ENCODE measurements around the gene CARMIL3.

CARMIL3 gene

DNA sequence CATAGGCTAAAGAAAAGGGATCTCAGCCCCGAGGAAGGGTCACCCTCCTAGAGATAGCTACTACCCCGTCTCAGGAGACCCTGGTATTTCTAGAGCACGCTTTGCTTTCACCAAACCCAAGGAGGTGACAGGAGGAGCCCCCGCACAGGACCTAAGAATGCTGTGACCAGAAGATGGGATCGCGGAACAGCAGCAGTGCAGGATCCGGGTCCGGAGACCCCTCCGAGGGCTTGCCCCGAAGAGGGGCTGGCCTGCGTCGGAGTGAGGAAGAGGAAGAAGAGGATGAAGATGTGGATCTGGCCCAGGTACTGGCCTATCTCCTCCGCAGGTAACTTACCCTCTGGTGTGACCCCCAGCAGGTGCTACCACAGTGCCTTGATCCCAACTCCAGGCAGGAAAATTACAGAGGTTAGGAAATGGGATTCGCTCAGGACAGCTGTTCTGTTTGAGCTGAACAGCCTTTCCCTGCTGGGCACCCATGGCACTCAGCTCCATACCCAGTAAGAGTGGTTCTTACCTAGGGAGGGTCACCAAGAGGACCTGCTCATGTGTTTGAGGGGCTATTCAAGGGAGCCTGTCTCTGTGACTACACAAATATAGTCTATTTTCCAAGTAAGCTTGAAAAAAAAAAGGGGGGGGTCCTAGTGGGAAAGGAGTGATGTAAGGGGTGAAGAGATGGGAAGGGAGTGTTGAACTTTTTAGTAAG lies 63.8 kb downstream of the CARMIL3 start:
- peak overlapping the region; percentile 43; the same call in 1 of the 2 replicates for H3K27ac ChIP-seq (ENCODE audit: low read length)
- H3K4me2 ChIP-seq (ENCODE audit: low read depth, low read length) = peak overlapping the region; percentile 76
- 0 out of 2 replicates have a peak overlapping the region, but pooled peaks have one; percentile 27 for H2AFZ ChIP-seq (ENCODE audit: low read length)
- H3K79me2 ChIP-seq (ENCODE audit: low read length) = peaks cover 13% of the 10 kb centered on the region
- H3K9ac ChIP-seq (ENCODE audit: low read length) = peak overlapping the region; percentile 93
- H3K9me2 ChIP-seq (replicated peaks; ENCODE audit: insufficient read depth, low read length) = no peaks in the 10 kb centered on the region
- peaks cover 13% of the 10 kb centered on the region for H3F3A ChIP-seq (ENCODE audit: insufficient read depth, low read length)
- peaks cover 5% of the 10 kb centered on the region for H3K4me1 ChIP-seq (ENCODE audit: low read length)
- DNase-seq = no peak
- no peaks in the 10 kb centered on the region for H3K27me3 ChIP-seq (replicated peaks; ENCODE audit: insufficient read depth, low read length)
- no peaks in the 10 kb centered on the region for H3K36me3 ChIP-seq (replicated peaks; ENCODE audit: insufficient read depth, low read length)
- no peaks in the 10 kb centered on the region for H4K20me1 ChIP-seq (ENCODE audit: insufficient read depth, low read length)
- H3K9me3 ChIP-seq (replicated peaks; ENCODE audit: insufficient read depth, low read length) = no peaks in the 10 kb centered on the region
- peak overlapping the region; percentile 87 for H3K4me3 ChIP-seq (ENCODE audit: low read length)
- no peak for TF ChIP-seq CTCF (IDR thresholded peaks at IDR 0.05; ENCODE audit: low read length)
- TF ChIP-seq EZH2phosphoT487 (IDR thresholded peaks at IDR 0.05; ENCODE audit: low read length) = no peak
- no peak for TF ChIP-seq EZH2 (optimal IDR thresholded peaks at IDR 0.05; ENCODE audit: low read depth, low read length)

DNA sequence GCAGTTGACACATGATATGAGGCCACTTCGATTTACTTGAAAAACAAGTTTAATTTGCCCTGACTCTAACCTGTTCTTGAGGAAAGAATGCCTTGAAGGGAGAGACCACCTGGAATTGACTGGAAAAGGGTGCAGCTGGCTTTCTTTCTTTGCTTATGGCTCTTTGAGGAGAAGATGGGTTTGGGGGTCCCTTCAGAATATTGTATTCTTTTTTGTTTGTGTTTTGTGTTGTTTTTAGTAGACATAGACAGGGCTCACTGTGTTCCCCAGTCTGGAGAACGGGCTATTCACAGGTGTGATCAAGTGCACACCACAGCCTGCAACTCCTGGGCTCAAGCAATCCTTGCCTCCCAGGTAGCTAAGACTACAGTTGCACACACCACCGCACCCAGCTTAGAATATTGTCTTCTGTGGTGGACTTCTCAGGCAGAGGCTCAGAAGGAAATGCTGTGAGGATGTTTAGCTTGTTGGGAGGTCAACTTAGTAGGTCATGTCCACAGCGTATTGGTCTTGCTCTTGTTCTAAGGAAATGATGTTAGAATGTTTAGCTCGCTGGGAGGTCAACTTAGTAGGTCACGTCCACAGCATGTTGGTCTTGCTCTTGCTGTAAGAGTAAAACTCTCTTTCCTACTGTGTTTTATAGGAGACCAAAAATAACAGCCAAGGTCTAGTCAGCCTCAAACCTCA lies 64.5 kb downstream of the CARMIL3 start:
- Histone ChIP-seq H3K9ac (ENCODE audit: low read length) (peak overlapping the region; percentile 93; the same call in 1 of the 2 replicates), H3K4me2 (ENCODE audit: low read depth, low read length) (peak overlapping the region; percentile 76)

GRCh38 chr14:24117179-24117578 lies 65.4 kb downstream of the CARMIL3 start:
- Histone ChIP-seq H3K4me1 (ENCODE audit: low read length) (no peaks in the 10 kb centered on the region), H2AFZ (ENCODE audit: low read length) (no peak overlapping the region), H3K79me2 (ENCODE audit: low read length) (peaks cover 13% of the 10 kb centered on the region), H3K27me3 (replicated peaks; ENCODE audit: insufficient read depth, low read length) (no peaks in the 10 kb centered on the region), H4K20me1 (ENCODE audit: insufficient read depth, low read length) (no peaks in the 10 kb centered on the region), H3K9ac (ENCODE audit: low read length) (no peak overlapping the region), H3K4me3 (ENCODE audit: low read length) (no peak overlapping the region), H3K36me3 (replicated peaks; ENCODE audit: insufficient read depth, low read length) (no peaks in the 10 kb centered on the region), H3K9me3 (replicated peaks; ENCODE audit: insufficient read depth, low read length) (no peaks in the 10 kb centered on the region), H3K4me2 (ENCODE audit: low read depth, low read length) (no peak overlapping the region), H3K27ac (ENCODE audit: low read length) (no peak overlapping the region), H3F3A (ENCODE audit: insufficient read depth, low read length) (peaks cover 11% of the 10 kb centered on the region), H3K9me2 (replicated peaks; ENCODE audit: insufficient read depth, low read length) (no peaks in the 10 kb centered on the region)
- DNase-seq = no peak
- TF ChIP-seq EZH2 (optimal IDR thresholded peaks at IDR 0.05; ENCODE audit: low read depth, low read length) (no peak), CTCF (IDR thresholded peaks at IDR 0.05; ENCODE audit: low read length) (no peak), EZH2phosphoT487 (IDR thresholded peaks at IDR 0.05; ENCODE audit: low read length) (no peak)

More for the DNA sequence above, 64.5 kb downstream of the CARMIL3 start:
- Histone ChIP-seq H3K27me3 (replicated peaks; ENCODE audit: insufficient read depth, low read length) (no peaks in the 10 kb centered on the region), H3K4me3 (ENCODE audit: low read length) (peak overlapping the region; percentile 87; the same call in 1 of the 2 replicates), H3K9me3 (replicated peaks; ENCODE audit: insufficient read depth, low read length) (no peaks in the 10 kb centered on the region), H2AFZ (ENCODE audit: low read length) (no peak overlapping the region), H3K36me3 (replicated peaks; ENCODE audit: insufficient read depth, low read length) (no peaks in the 10 kb centered on the region), H3F3A (ENCODE audit: insufficient read depth, low read length) (peaks cover 11% of the 10 kb centered on the region), H4K20me1 (ENCODE audit: insufficient read depth, low read length) (no peaks in the 10 kb centered on the region), H3K27ac (ENCODE audit: low read length) (no peak overlapping the region), H3K9me2 (replicated peaks; ENCODE audit: insufficient read depth, low read length) (no peaks in the 10 kb centered on the region), H3K79me2 (ENCODE audit: low read length) (peaks cover 13% of the 10 kb centered on the region), H3K4me1 (ENCODE audit: low read length) (no peaks in the 10 kb centered on the region)
- no peak for DNase-seq
- TF ChIP-seq EZH2phosphoT487 (IDR thresholded peaks at IDR 0.05; ENCODE audit: low read length) = no peak
